GM21528 (cell line): ENCODE results near the gene CD1D.

ENCODE experiments used
- ATAC-seq: cut with Tn5 transposase; IDR thresholded peaks from one replicate; pipeline ENCODE4 v1.9.1; 2021; ENCODE audit warnings: mild to moderate bottlenecking, moderate library complexity; ENCODE audit not compliant: unreplicated experiment, low FRiP score

CD1D gene

GRCh38 chr1:158227904-158228623 lies 47.4 kb downstream of the CD1D start:
- no peak for ATAC-seq
